SK-N-SH treated with all-trans-retinoic acid at 6 μM for 48 hours (cell line): ENCODE data around the gene OLIG3.

Experiments
- ATAC-seq: fragments of 200-7000 bp; cut with Tn5 transposase; 3 replicates; pipeline ENCODE4 v1.9.1; 2020; ENCODE audit warnings: mild to moderate bottlenecking, moderate library complexity
- ARNTL ChIP-seq: fragments of 450-650 bp; formaldehyde crosslinking; IDR thresholded peaks from 2 replicates; pipeline ENCODE4 v1.5.0; 2020; ENCODE audit warnings: low read depth, mild to moderate bottlenecking, moderate library complexity, borderline replicate concordance
- BACH2 ChIP-seq: fragments of 250-450 bp; sonication (Bioruptor Pico); IDR thresholded peaks from 2 replicates; pipeline ENCODE4 v1.9.0; 2021; ENCODE audit warnings: mild to moderate bottlenecking, borderline replicate concordance
- ESRRG ChIP-seq: fragments of 250-450 bp; sonication (Bioruptor Pico); IDR thresholded peaks from 2 replicates; pipeline ENCODE4 v1.6.1; 2021; ENCODE audit warnings: mild to moderate bottlenecking
- GLIS3 ChIP-seq: fragments of 250-450 bp; sonication (Bioruptor Pico); IDR thresholded peaks from 2 replicates; pipeline ENCODE4 v1.5.0; 2020; ENCODE audit warnings: mild to moderate bottlenecking, moderate library complexity
- ISL1 ChIP-seq: fragments of 250-450 bp; sonication (Bioruptor Pico); IDR thresholded peaks from 2 replicates; pipeline ENCODE4 v2.1.2; 2022; ENCODE audit warnings: mild to moderate bottlenecking, moderate library complexity
- PPARA ChIP-seq: fragments of 250-450 bp; sonication (Bioruptor Pico); IDR thresholded peaks from 2 replicates; pipeline ENCODE4 v1.5.0; 2020; ENCODE audit warnings: mild to moderate bottlenecking, borderline replicate concordance
- RARB ChIP-seq: fragments of 250-450 bp; sonication (Bioruptor Pico); IDR thresholded peaks from 2 replicates; pipeline ENCODE4 v1.8.0; 2021; ENCODE audit warnings: mild to moderate bottlenecking, moderate library complexity
- SNAI2 ChIP-seq: fragments of 250-450 bp; sonication (Bioruptor Pico); IDR thresholded peaks from 2 replicates; pipeline ENCODE4 v1.5.0; 2020; ENCODE audit warnings: mild to moderate bottlenecking, moderate library complexity
- TCF4 ChIP-seq: fragments of 250-450 bp; sonication (Bioruptor Pico); IDR thresholded peaks from 2 replicates; pipeline ENCODE4 v1.8.0; 2021; ENCODE audit warnings: mild to moderate bottlenecking, moderate library complexity, borderline replicate concordance
- TOX ChIP-seq: fragments of 250-450 bp; sonication (Bioruptor Pico); IDR thresholded peaks from 2 replicates; pipeline ENCODE4 v1.8.0; 2021; ENCODE audit warnings: mild to moderate bottlenecking, moderate library complexity, borderline replicate concordance
- ZC3H10 ChIP-seq: fragments of 250-450 bp; sonication (Bioruptor Pico); IDR thresholded peaks from 2 replicates; pipeline ENCODE4 v1.5.1; 2021; ENCODE audit warnings: mild to moderate bottlenecking, moderate library complexity
- ZFP30 ChIP-seq: fragments of 450-650 bp; formaldehyde crosslinking; IDR thresholded peaks from 2 replicates; pipeline ENCODE4 v1.5.0; 2022; ENCODE audit warnings: mild to moderate bottlenecking, moderate library complexity
- ZNF565 ChIP-seq: fragments of 450-650 bp; formaldehyde crosslinking; conservative IDR thresholded peaks from 2 replicates; pipeline ENCODE4 v1.5.0; 2020; ENCODE audit warnings: low read depth, mild to moderate bottlenecking, moderate library complexity
- ZNF70 ChIP-seq: fragments of 450-650 bp; formaldehyde crosslinking; IDR thresholded peaks from 2 replicates; pipeline ENCODE4 v1.5.0; 2020; ENCODE audit warnings: mild to moderate bottlenecking, moderate library complexity
- ZNF8 ChIP-seq: fragments of 450-650 bp; formaldehyde crosslinking; IDR thresholded peaks from 2 replicates; pipeline ENCODE4 v1.5.0; 2020; ENCODE audit warnings: mild to moderate bottlenecking, moderate library complexity
- TF ChIP-seq, protein P1 (sequence below): fragments of 250-450 bp; sonication (Bioruptor Pico); IDR thresholded peaks from 2 replicates; pipeline ENCODE4 v1.5.0; 2020; ENCODE audit warnings: mild to moderate bottlenecking, moderate library complexity
- TF ChIP-seq, protein P2 (sequence below): fragments of 250-450 bp; sonication (Bioruptor Pico); IDR thresholded peaks from 2 replicates; pipeline ENCODE4 v1.5.1; 2021; ENCODE audit warnings: mild to moderate bottlenecking, moderate library complexity
- TF ChIP-seq, protein P3 (sequence below): fragments of 250-450 bp; sonication (Bioruptor Pico); IDR thresholded peaks from 2 replicates; pipeline ENCODE4 v1.8.0; 2021; ENCODE audit warnings: low read depth, mild to moderate bottlenecking, moderate library complexity, borderline replicate concordance
- TF ChIP-seq, protein P4 (sequence below): fragments of 250-450 bp; sonication (Bioruptor Pico); IDR thresholded peaks from 2 replicates; pipeline ENCODE4 v1.8.0; 2020; ENCODE audit warnings: mild to moderate bottlenecking, moderate library complexity, borderline replicate concordance
- TF ChIP-seq, protein P5 (sequence below): fragments of 250-450 bp; sonication (Bioruptor Pico); IDR thresholded peaks from 2 replicates; pipeline ENCODE4 v1.5.1; 2020; ENCODE audit warnings: low read depth, mild to moderate bottlenecking, moderate library complexity

Gene OLIG3

DNA sequence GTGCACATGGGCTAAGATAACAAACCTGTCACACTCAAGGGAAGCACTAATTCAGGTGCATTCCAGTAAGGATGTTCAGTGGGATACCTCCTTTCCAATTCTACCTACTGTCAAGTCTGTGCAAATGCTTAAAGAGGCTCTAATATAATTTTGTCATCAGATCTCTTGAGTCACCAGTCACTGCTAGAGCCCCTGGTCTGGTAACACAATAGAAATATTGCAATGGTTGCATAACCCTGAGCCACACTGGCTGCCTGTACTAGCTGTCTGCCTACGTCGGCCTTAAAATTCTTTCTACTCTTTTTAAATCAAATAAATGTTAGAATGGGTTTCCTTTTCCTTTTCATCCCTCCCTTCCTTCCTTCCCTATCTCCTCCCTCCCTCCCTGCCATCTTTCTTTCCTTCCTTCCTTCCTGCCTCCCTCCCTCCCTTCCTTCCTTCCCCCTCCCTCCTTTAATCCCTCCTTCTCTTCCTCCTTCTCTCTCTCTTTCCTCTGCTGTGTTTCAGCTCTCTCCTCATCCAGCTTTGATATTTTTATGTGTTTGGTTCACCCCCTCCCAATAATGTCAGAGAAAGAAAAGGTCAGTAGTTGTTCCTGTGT is 28.1 kb upstream of the OLIG3 start:
- no peak for ATAC-seq
- no peak for TF ChIP-seq ZFP30 (CRISPR knock-in tag)
- no peak for TF ChIP-seq ARNTL (CRISPR knock-in tag)
- TF ChIP-seq TOX (CRISPR knock-in tag) = no peak
- TF ChIP-seq RARB (CRISPR knock-in tag) = no peak
- TF ChIP-seq, protein P1, sequence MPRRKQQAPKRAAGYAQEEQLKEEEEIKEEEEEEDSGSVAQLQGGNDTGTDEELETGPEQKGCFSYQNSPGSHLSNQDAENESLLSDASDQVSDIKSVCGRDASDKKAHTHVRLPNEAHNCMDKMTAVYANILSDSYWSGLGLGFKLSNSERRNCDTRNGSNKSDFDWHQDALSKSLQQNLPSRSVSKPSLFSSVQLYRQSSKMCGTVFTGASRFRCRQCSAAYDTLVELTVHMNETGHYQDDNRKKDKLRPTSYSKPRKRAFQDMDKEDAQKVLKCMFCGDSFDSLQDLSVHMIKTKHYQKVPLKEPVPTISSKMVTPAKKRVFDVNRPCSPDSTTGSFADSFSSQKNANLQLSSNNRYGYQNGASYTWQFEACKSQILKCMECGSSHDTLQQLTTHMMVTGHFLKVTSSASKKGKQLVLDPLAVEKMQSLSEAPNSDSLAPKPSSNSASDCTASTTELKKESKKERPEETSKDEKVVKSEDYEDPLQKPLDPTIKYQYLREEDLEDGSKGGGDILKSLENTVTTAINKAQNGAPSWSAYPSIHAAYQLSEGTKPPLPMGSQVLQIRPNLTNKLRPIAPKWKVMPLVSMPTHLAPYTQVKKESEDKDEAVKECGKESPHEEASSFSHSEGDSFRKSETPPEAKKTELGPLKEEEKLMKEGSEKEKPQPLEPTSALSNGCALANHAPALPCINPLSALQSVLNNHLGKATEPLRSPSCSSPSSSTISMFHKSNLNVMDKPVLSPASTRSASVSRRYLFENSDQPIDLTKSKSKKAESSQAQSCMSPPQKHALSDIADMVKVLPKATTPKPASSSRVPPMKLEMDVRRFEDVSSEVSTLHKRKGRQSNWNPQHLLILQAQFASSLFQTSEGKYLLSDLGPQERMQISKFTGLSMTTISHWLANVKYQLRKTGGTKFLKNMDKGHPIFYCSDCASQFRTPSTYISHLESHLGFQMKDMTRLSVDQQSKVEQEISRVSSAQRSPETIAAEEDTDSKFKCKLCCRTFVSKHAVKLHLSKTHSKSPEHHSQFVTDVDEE (CRISPR knock-in tag) = no peak
- no peak for TF ChIP-seq PPARA
- no peak for TF ChIP-seq ZNF565 (CRISPR knock-in tag)
- no peak for TF ChIP-seq BACH2
- no peak for TF ChIP-seq ZNF70 (CRISPR knock-in tag)
- TF ChIP-seq, protein P2, sequence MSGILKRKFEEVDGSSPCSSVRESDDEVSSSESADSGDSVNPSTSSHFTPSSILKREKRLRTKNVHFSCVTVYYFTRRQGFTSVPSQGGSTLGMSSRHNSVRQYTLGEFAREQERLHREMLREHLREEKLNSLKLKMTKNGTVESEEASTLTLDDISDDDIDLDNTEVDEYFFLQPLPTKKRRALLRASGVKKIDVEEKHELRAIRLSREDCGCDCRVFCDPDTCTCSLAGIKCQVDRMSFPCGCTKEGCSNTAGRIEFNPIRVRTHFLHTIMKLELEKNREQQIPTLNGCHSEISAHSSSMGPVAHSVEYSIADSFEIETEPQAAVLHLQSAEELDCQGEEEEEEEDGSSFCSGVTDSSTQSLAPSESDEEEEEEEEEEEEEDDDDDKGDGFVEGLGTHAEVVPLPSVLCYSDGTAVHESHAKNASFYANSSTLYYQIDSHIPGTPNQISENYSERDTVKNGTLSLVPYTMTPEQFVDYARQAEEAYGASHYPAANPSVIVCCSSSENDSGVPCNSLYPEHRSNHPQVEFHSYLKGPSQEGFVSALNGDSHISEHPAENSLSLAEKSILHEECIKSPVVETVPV (CRISPR knock-in tag) = no peak
- TF ChIP-seq ZNF8 (CRISPR knock-in tag) = no peak
- no peak for TF ChIP-seq ESRRG

DNA sequence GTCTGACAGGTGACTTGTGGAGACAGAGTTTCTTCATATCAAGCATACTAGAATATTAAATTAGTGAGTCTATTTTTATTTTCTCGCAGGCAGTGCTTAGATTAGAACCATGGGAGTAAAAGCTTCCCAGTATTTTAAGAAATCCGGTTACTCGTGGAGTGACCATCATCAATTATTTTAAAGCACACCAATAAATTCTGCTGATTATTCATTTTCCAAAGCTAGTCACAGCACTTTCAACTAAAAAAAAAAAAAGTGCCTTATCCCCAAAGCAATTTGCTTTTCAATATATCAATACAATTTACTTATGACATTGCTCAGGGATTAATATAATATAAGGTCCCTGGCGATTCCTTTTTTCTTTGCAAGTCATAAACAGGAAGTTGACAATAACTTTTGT is 26.3 kb upstream of the OLIG3 start:
- no peak for ATAC-seq
- TF ChIP-seq, protein P3, sequence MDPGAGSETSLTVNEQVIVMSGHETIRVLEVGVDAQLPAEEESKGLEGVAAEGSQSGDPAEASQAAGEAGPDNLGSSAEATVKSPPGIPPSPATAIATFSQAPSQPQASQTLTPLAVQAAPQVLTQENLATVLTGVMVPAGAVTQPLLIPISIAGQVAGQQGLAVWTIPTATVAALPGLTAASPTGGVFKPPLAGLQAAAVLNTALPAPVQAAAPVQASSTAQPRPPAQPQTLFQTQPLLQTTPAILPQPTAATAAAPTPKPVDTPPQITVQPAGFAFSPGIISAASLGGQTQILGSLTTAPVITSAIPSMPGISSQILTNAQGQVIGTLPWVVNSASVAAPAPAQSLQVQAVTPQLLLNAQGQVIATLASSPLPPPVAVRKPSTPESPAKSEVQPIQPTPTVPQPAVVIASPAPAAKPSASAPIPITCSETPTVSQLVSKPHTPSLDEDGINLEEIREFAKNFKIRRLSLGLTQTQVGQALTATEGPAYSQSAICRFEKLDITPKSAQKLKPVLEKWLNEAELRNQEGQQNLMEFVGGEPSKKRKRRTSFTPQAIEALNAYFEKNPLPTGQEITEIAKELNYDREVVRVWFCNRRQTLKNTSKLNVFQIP (CRISPR knock-in tag) = no peak
- TF ChIP-seq ARNTL (CRISPR knock-in tag) (no peak), BACH2 (no peak), ZC3H10 (CRISPR knock-in tag) (no peak), GLIS3 (CRISPR knock-in tag) (no peak), TOX (CRISPR knock-in tag) (no peak), ZFP30 (CRISPR knock-in tag) (no peak), ESRRG (no peak), ISL1 (CRISPR knock-in tag) (no peak), TCF4 (CRISPR knock-in tag) (no peak), RARB (CRISPR knock-in tag) (no peak), SNAI2 (CRISPR knock-in tag) (no peak)
- TF ChIP-seq, protein P4, sequence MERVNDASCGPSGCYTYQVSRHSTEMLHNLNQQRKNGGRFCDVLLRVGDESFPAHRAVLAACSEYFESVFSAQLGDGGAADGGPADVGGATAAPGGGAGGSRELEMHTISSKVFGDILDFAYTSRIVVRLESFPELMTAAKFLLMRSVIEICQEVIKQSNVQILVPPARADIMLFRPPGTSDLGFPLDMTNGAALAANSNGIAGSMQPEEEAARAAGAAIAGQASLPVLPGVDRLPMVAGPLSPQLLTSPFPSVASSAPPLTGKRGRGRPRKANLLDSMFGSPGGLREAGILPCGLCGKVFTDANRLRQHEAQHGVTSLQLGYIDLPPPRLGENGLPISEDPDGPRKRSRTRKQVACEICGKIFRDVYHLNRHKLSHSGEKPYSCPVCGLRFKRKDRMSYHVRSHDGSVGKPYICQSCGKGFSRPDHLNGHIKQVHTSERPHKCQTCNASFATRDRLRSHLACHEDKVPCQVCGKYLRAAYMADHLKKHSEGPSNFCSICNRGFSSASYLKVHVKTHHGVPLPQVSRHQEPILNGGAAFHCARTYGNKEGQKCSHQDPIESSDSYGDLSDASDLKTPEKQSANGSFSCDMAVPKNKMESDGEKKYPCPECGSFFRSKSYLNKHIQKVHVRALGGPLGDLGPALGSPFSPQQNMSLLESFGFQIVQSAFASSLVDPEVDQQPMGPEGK (CRISPR knock-in tag) = no peak
- TF ChIP-seq, protein P1 (CRISPR knock-in tag) = no peak
- TF ChIP-seq, protein P5, sequence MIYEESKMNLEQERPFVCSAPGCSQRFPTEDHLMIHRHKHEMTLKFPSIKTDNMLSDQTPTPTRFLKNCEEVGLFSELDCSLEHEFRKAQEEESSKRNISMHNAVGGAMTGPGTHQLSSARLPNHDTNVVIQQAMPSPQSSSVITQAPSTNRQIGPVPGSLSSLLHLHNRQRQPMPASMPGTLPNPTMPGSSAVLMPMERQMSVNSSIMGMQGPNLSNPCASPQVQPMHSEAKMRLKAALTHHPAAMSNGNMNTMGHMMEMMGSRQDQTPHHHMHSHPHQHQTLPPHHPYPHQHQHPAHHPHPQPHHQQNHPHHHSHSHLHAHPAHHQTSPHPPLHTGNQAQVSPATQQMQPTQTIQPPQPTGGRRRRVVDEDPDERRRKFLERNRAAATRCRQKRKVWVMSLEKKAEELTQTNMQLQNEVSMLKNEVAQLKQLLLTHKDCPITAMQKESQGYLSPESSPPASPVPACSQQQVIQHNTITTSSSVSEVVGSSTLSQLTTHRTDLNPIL (CRISPR knock-in tag) = no peak
